CD14-positive monocyte (primary cell): ENCODE results near the gene FBH1. TPM values are rescaled to one million over a fixed set of nuclear protein-coding genes. Genes with fewer than 3 reads are reported as not detected.

Source experiments
- DNase-seq, 3 donors: peaks; one replicate each; pipeline ENCODE4 v3.0.0-alpha.2; 2011 to 2022
- H2AFZ ChIP-seq: 2 replicates; pipeline ENCODE4 v1.6.0; 2012; ENCODE audit warnings: mild to moderate bottlenecking, low read depth, low read length, inconsistent platforms; ENCODE audit not compliant: insufficient read depth, poor library complexity, severe bottlenecking
- H3K27ac ChIP-seq, 2 donors: 1 replicate in 1 of 2; 2 replicates in 1 of 2; pipeline ENCODE4 v1.5.1; 2012 to 2013; ENCODE audit warnings: low read length in 2 of 2, control low read depth in 1 of 2, inconsistent platforms in 1 of 2, low read depth in 1 of 2, mild to moderate bottlenecking in 1 of 2
- H3K27me3 ChIP-seq, 2 donors: one replicate each; pipeline versions ENCODE4 v1.6.0 to v1.6.1; 2011 to 2013; ENCODE audit warnings: low read length in 2 of 2; ENCODE audit not compliant: control insufficient read depth in 2 of 2, insufficient read depth in 2 of 2
- H3K36me3 ChIP-seq, 2 donors: replicated peaks in 1 of 2; 1 replicate in 1 of 2; 2 replicates in 1 of 2; pipeline versions ENCODE4 v1.5.1 to v1.6.1; 2012 to 2013; ENCODE audit warnings: low read length in 2 of 2, control low read depth in 1 of 2, inconsistent platforms in 1 of 2, mild to moderate bottlenecking in 1 of 2; ENCODE audit not compliant: insufficient read depth in 2 of 2, control insufficient read depth in 1 of 2
- H3K4me1 ChIP-seq, 2 donors: 1 replicate in 1 of 2; 2 replicates in 1 of 2; pipeline versions ENCODE4 v1.5.1 to v1.6.1; 2012 to 2013; ENCODE audit warnings: low read length in 2 of 2, control low read depth in 1 of 2, inconsistent platforms in 1 of 2, mild to moderate bottlenecking in 1 of 2, moderate library complexity in 1 of 2; ENCODE audit not compliant: insufficient read depth in 2 of 2, control insufficient read depth in 1 of 2
- H3K4me2 ChIP-seq: replicated peaks from 2 replicates; pipeline ENCODE3; 2012; ENCODE audit warnings: low read length, moderate library complexity, mild to moderate bottlenecking; ENCODE audit not compliant: poor library complexity, severe bottlenecking; ENCODE audit errors: extremely low read depth
- H3K4me3 ChIP-seq, 3 experiments: fragments of 200-600 bp in 1 of 3; sonication (generic) in 1 of 3; replicated peaks in 1 of 3; 1 replicate in 2 of 3; 2 replicates in 1 of 3; pipeline ENCODE4 v1.5.1; 2011 to 2013; ENCODE audit warnings: low read length in 3 of 3, mild to moderate bottlenecking in 3 of 3, control low read depth in 2 of 3, low read depth in 2 of 3, inconsistent platforms in 1 of 3, moderate library complexity in 1 of 3
- H3K79me2 ChIP-seq: 2 replicates; pipeline ENCODE4 v1.6.0; 2012; ENCODE audit warnings: mild to moderate bottlenecking, control low read depth, inconsistent platforms, low read length, moderate library complexity; ENCODE audit not compliant: insufficient read depth
- H3K9ac ChIP-seq: 2 replicates; pipeline ENCODE4 v1.6.0; 2017; ENCODE audit warnings: low read length, mild to moderate bottlenecking; ENCODE audit not compliant: insufficient read depth, poor library complexity, severe bottlenecking
- H3K9me3 ChIP-seq, 2 donors: replicated peaks in 1 of 2; 1 replicate in 1 of 2; 2 replicates in 1 of 2; pipeline versions ENCODE4 v1.5.1 to v1.6.1; 2012 to 2013; ENCODE audit warnings: low read length in 2 of 2, control low read depth in 1 of 2; ENCODE audit not compliant: control insufficient read depth in 1 of 2, insufficient read depth in 1 of 2
- H4K20me1 ChIP-seq: 2 replicates; pipeline ENCODE4 v1.6.0; 2012; ENCODE audit warnings: mild to moderate bottlenecking, low read length, control low read depth, moderate library complexity; ENCODE audit not compliant: insufficient read depth
- H3K27ac Mint-ChIP-seq, 7 donors: one replicate each; pipeline ENCODE4 v1.8.0; 2020; ENCODE audit warnings: mild to moderate bottlenecking in 7 of 7, mixed read lengths in 7 of 7, moderate library complexity in 6 of 7, inconsistent platforms in 2 of 7
- H3K27me3 Mint-ChIP-seq, 3 donors: one replicate each; pipeline ENCODE4 v1.8.0; 2021 to 2022; ENCODE audit warnings: low read depth in 3 of 3, mild to moderate bottlenecking in 3 of 3, mixed read lengths in 3 of 3, moderate library complexity in 3 of 3, inconsistent platforms in 1 of 3
- H3K36me3 Mint-ChIP-seq, 2 donors: one replicate each; pipeline ENCODE4 v1.8.0; 2020; ENCODE audit warnings: mixed read lengths in 2 of 2, inconsistent platforms in 1 of 2, mild to moderate bottlenecking in 1 of 2
- H3K4me1 Mint-ChIP-seq: one replicate; pipeline ENCODE4 v1.8.0; 2020; ENCODE audit warnings: mild to moderate bottlenecking, mixed read lengths
- H3K4me3 Mint-ChIP-seq, 2 donors: one replicate each; pipeline ENCODE4 v1.8.0; 2020; ENCODE audit warnings: mild to moderate bottlenecking in 2 of 2, mixed read lengths in 2 of 2, moderate library complexity in 1 of 2
- H3K9me3 Mint-ChIP-seq, 7 donors: one replicate each; pipeline ENCODE4 v1.8.0; 2020 to 2022; ENCODE audit warnings: mixed read lengths in 7 of 7, mild to moderate bottlenecking in 6 of 7, moderate library complexity in 6 of 7, inconsistent platforms in 2 of 7
- CTCF ChIP-seq: fragments of 200-600 bp; IDR thresholded peaks from one replicate; pipeline ENCODE4 v1.8.0; 2022; ENCODE audit warnings: antibody characterized with exemption, mild to moderate bottlenecking
- WGBS: methylation state at CpG from one replicate; pipeline ENCODE4 v1.1.5; 2013; ENCODE audit warnings: missing lambda C conversion rate; ENCODE audit not compliant: insufficient coverage; 5-methylcytosine and 5-hydroxymethylcytosine counted together
- intact Hi-C, 2 donors: fragments of 100-400 bp; cut with micrococcal nuclease; formaldehyde crosslinking; loops; one replicate each; pipeline versions ENCODE4 v1.15.0 to v1.15.1; 2023
- polyA plus RNA-seq, 3 donors: library from polyadenylated mRNA; depleted of rRNA in 1 of 3; unstranded in 2 of 3; stranded (reverse) in 1 of 3; fragments of 300-500 nt in 2 of 3; fragments of >200 nt in 1 of 3; fragmentation: Illumina TruSeq in 2 of 3; gene quantifications; 1 replicate in 2 of 3; 2 replicates in 1 of 3; pipeline ENCODE4 v1.2.3, GENCODE V29; 2012 to 2021

Gene FBH1
- polyA plus RNA-seq, 3 donors = 33.9 to 73.3 (median 48.3) TPM

DNA sequence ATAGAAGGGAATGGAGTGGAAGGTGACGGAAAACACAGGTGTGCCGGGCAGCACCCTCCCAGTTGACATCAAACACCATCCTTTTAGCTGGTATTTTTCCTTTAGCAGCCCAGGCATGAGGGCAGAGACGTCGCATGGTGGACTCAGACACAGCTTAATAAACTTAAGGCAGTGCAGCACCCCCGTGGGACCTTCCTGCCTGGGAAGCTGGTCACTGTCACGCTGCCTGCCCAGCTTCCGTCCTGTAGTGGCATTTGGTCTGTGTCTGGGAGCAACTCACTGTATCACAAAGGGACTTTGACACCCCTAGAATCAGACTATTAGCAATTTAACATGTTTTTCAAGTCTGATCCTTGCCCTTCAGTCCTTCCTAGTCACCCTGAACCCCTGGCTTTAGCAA is 51.5 kb downstream of the FBH1 start:
- 85% methylated on average over 5 of the region's 7 CpGs for WGBS
- H3K27ac Mint-ChIP-seq = peak overlapping the region; percentile 71 to 95 (median 90)
- Histone ChIP-seq H3K36me3 (peaks cover 20 to 22% of the 10 kb centered on the region in 2 donors), H3K4me2 (no peak overlapping the region), H3K27ac (peak overlapping the region; percentile 70 to 88), H3K4me1 (peaks cover 59 to 64% of the 10 kb centered on the region in 2 donors), H3K27me3 (no peaks in the 10 kb centered on the region), H2AFZ (peak overlapping the region; percentile 57), H4K20me1 (no peaks in the 10 kb centered on the region), H3K4me3 (peak overlapping the region in 1 of 3 experiments; percentile 71), H3K79me2 (peaks cover 14% of the 10 kb centered on the region), H3K9ac (no peak overlapping the region), H3K9me3 (no peaks in the 10 kb centered on the region)
- peaks cover 61% of the 10 kb centered on the region for H3K4me1 Mint-ChIP-seq
- TF ChIP-seq CTCF = no peak
- DNase-seq = no peak
- no peak overlapping the region for H3K4me3 Mint-ChIP-seq
- H3K9me3 Mint-ChIP-seq = no peaks in the 10 kb centered on the region
- H3K36me3 Mint-ChIP-seq = peaks cover 24 to 25% of the 10 kb centered on the region in 2 donors
- H3K27me3 Mint-ChIP-seq = peaks cover 0 to 2% (median 0%) of the 10 kb centered on the region in 3 donors
- intact Hi-C loops = no loop called here

DNA sequence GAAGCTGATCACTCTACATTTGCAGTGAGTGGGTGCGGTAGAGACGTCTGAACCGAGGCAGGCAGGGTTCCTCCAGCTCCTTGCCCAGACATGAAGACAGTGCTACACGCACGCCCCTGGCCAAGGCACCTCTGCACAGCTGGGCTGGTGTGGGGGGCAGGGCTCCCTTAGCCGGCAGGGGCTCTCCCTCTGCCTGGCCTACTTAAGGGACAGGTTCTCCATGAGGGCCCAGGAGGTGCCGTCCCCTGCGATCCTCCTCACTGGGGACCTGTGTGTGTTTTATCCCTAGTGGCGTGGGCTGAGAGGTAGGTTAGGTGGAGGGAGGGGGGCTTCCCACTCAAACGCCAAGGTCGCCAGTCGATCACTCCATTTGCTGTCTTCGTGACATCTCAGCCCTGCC is 52.0 kb downstream of the FBH1 start:
- Histone ChIP-seq H3K36me3 (peaks cover 15 to 18% of the 10 kb centered on the region in 2 donors), H3K79me2 (peaks cover 14% of the 10 kb centered on the region), H3K27me3 (no peaks in the 10 kb centered on the region), H3K4me2 (peak overlapping the region; percentile 69), H2AFZ (peak overlapping the region; percentile 57), H3K4me1 (peaks cover 64 to 68% of the 10 kb centered on the region in 2 donors), H3K9ac (peak overlapping the region; percentile 27), H3K4me3 (peak overlapping the region in 1 of 3 experiments; percentile 71), H3K9me3 (no peaks in the 10 kb centered on the region), H3K27ac (peak overlapping the region; percentile 70 to 88), H4K20me1 (no peaks in the 10 kb centered on the region)
- Mint-ChIP-seq H3K9me3 (no peaks in the 10 kb centered on the region), H3K27me3 (peaks cover 0 to 2% (median 0%) of the 10 kb centered on the region in 3 donors), H3K4me1 (peaks cover 66% of the 10 kb centered on the region), H3K4me3 (peak overlapping the region; percentile 62 to 91), H3K36me3 (peaks cover 20% of the 10 kb centered on the region in 2 donors), H3K27ac (peak overlapping the region; percentile 84 to 95 (median 90))
- no peak for TF ChIP-seq CTCF
- 94% methylated on average over 7 of the region's 13 CpGs for WGBS
- intact Hi-C loops = no loop called here
- DNase-seq = no peak
